GM21447 (cell line): ENCODE data around the gene ZNF346.

Experiments used
- ATAC-seq: cut with Tn5 transposase; IDR thresholded peaks from one replicate; pipeline ENCODE4 v1.9.1; 2021; ENCODE audit not compliant: unreplicated experiment

Gene ZNF346

DNA sequence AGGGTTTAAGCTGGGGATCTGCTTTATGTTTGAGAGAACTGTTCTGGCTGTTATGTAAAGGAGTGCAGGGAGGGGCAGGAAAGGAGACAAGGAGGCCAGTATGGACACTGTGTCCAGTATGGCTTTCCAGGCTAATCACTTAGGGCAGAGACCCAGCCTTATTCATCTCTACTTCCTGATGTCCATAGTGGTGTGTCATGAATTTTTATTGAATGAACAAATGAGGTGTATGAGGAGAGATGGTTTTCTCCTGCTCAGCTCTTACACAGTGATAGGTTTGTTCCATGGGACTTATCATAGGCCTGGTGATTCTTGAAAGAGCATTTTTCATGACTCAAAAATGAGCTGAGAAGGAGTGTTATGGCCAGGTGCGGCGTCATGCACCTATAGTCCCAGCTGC is 43.7 kb downstream of the ZNF346 start:
- no peak for ATAC-seq

DNA sequence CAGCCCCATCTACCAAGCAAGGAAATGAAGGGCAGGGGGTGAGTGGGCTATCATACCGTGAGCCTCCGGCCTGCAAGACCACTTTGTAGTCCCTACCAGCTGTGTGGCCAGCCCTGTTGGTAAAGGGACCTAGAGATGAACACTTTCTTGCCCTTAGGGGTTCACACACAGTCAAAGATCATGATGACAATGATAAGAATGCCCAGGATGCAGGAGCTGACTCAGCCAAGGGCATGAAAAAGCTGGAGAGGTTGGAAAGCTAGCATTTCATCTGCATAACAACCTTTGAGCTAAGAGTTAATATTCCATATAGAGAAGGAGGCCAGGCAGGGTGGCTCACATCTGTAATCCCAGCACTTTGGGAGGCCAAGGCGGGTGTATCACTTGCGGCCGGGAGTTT is 45.0 kb downstream of the ZNF346 start:
- no peak for ATAC-seq

DNA sequence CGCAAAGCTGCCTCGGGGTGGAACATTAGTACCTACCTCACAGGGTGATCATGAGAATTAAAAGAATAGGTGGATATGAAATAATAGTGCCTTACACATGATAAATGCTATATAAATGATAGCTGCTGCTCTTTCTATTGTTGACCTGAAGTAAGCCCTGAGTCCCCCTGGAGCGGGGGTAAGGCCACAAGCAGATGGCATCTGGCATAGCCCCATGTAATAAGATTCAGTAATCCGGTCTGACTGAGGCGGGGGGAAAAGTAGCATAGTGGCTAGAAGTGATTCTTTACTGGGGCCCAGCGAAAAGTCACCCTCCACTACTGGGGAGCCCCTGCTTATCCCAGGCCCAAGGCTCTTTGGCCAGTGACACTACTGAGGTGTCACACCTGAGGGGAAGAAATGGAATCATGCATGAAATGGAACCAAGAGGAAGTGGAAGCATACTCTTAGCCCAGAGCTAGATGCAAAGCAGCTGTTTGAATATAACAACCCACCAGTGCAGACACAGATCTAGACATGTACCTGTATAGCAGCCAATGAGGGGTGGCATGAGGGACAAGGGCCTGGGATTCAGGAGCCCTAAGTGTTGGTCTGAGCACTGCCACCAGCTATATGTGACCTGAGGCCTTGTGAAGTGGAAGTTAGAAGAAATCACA is 48.2 kb downstream of the ZNF346 start:
- ATAC-seq, result no peak

DNA sequence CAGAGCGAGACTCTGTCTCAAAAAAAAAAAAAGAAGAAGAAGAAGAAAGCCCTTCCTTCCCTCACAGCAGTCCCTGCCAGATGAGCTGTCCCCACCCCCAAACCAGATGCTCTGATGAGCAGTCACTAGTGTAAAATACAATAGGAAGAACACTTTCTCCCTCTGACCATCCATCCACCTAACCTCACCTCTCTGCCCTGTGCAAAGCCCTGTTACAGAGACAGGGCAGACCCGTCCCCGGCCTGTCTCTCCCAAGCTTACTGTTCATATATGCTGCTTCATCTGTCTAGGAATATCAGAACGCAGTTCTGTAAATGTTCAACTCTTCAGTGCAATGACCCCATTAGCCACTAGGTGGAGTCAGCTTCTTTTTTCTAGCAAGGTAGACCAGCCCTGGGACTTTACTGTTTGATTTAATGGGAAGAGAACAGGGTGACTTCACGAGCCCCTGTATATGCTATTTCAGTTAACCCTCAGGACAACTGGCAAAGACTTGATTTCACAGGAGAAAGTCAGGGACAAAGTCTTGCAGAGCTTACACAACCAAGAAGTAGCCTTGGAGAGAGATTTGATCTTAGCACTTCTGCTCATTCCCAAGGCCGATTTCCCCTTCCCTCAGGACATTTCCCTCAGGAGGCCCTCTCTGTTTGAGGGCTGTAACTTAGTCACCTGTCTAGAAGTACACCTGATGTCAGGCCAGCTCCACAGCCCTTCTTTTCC is 49.3 kb downstream of the ZNF346 start:
- ATAC-seq, result peak; percentile 70

DNA sequence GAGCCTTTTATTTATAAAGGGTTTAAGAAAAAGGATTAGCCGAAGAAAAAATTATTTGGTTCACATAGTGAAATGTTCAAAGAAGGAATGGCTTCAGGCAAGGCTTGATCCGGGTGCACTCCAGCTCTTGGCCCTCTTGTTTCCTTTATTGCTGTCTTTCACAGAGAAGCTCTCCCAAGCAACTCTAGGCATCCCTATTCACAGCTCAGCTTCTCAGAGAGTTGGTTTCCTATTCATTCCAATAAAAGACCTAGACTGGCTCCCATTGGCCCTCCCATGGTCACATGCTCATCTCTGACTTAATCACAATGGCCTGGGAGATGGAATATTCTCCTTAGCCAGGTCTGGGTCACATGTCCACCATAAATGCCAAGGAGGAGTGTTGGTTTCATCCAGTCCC is 54.8 kb downstream of the ZNF346 start:
- no peak for ATAC-seq

DNA sequence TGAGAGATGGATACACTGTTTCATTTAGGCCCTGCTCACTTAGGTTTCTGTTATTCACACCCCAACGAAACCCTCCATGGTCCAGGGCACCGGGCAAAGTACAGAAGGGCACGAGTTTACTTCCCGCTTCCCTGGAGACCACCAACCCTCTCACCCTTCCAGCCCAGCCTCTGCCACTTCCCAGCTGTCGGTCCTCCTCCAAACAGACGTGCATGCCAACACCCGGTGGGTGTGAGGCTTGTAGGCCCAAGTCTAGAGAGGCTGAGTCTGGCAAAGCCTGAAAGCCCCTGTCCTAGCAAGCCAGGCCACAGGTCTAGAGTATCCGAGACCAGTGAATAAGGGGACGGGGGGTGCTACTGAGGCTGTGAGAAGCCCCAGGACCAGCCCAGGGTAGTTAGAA is 57.1 kb downstream of the ZNF346 start:
- no peak for ATAC-seq

GRCh38 chr5:177080265-177080664 is 57.8 kb downstream of the ZNF346 start:
- ATAC-seq, result no peak

- ATAC-seq, result no peak
Observed at GRCh38 chr5:177081859-177082258, 59.4 kb downstream of the ZNF346 start.

GRCh38 chr5:177083357-177083756 is 60.9 kb downstream of the ZNF346 start:
- no peak for ATAC-seq

GRCh38 chr5:177084175-177084574 is 61.7 kb downstream of the ZNF346 start:
- no peak for ATAC-seq

DNA sequence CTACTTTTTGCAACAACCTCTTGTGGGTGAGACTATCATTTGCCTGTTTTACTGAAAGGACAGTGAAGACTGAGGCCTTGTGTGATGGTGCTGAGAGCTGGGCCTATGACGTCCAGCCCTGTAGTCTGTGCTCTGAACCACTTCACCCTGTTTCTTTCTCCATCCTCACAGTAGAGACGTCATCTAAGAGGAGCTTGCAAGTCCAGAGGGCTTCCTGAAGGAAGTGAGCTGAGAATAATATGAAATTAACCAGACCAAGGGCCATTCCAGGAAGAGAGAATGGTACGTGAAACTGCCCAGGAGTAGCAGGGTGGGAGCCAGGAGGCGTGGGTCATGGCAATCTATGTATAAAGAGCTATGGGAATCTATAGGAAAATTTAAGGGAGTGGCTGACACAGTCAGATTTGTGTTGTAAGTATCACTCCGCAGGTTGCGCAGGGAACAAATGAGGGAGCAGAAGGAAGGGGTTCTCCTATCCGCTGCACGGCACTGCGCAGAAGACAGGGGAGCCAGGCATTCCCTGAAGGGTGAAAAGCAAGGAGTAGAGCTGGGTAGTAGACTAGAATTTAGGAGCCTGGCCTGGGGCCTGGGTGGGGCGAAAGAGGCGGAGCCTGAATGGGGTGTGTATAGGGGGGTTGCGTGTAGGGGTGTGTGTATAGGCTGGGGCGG is 63.6 kb downstream of the ZNF346 start:
- ATAC-seq, result no peak

DNA sequence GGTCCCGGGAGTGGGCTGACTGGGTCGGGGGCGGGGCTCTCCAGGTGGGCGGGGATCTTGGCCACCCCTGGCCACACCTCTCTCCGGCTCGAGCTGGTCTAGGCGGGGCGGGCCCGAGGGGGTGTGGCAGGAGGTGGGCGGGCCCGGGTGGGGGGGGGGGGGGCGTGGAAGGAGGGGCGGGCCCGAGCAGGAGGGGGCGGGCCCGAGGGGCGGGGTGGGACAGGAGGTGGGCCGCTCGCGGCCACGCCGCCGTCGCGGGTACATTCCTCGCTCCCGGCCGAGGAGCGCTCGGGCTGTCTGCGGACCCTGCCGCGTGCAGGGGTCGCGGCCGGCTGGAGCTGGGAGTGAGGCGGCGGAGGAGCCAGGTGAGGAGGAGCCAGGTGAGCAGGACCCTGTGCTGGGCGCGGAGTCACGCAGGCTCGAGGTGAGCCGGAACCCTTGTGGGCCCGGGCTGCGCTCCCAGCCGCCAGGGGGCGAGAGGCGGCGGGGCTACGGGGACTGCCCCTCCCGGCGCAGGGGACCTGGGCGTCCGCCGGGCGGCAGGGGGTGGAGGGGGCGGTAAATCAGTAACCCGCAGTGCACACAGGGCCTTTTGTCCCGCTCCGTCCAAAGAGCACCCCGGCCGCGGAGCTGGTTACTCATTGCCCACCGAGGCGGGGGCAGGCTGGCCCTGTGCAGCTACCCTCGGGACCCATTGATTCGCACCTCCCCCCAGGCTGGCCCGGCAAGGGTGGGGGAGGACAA is 64.3 kb downstream of the ZNF346 start, which contains the start of gene FGFR4:
TSS of gene FGFR4 (plus strand) at position 262 of the 744 bp plus-strand sequence. CDS start 2,688 bp downstream, outside the sequence.
- peak; percentile 60 for ATAC-seq

GRCh38 chr5:177087398-177088005 is 65.0 kb downstream of the ZNF346 start:
- ATAC-seq, result no peak

DNA sequence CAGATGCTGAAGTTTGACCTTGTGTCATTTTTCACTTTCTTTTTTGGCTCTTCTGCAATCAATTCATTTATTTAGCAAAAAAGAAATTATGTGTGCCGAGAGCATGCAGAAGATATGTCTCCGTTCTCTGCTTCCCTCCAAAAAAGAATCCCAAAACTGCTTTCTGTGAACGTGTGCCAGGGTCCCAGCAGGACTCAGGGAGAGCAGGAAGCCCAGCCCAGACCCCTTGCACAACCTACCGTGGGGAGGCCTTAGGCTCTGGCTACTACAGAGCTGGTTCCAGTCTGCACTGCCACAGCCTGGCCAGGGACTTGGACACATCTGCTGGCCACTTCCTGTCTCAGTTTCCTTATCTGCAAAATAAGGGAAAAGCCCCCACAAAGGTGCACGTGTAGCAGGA is 66.6 kb downstream of the ZNF346 start:
- ATAC-seq, result no peak

DNA sequence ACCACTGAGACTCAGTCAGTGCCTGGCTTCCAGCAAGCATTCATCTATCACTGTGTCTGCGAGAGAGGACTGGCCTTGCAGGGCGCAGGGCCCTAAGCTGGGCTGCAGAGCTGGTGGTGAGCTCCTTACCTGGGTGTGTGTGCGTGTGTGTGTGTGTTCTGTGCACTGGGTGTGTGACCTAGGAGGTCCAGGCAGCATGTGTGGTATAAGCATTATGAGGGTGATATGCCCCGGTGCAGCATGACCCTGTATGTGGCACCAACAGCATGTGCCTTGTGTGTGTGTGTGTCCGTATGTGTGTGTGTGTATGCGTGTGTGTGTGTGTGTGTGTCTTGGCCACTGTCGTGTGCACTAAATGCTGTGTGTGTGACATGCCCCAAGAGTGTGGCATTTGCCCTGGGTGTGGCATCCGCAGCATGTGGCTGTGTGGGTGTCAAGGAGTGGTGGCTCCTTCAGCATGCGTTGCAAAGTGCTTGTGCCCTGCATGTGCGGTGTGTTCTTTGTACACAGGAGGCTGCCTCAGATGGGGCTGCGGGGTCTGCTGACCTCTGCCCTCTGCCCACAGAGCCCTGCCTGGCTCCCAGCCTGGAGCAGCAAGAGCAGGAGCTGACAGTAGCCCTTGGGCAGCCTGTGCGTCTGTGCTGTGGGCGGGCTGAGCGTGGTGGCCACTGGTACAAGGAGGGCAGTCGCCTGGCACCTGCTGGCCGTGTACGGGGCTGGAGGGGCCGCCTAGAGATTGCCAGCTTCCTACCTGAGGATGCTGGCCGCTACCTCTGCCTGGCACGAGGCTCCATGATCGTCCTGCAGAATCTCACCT is 67.5 kb downstream of the ZNF346 start:
- ATAC-seq, result no peak

DNA sequence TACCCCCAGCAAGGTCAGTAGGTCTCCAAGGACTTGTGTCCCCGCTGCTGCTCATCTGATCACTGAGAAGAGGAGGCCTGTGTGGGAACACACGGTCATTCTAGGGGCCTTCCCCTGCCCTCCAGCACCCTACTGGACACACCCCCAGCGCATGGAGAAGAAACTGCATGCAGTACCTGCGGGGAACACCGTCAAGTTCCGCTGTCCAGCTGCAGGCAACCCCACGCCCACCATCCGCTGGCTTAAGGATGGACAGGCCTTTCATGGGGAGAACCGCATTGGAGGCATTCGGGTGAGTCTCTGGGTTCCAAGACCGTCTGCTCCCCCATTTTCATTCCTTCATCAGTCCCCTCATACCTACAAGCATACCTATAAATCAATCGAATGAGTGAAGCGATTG is 68.3 kb downstream of the ZNF346 start:
- ATAC-seq, result no peak

- no peak for ATAC-seq
Observed at GRCh38 chr5:177091232-177091631, 68.7 kb downstream of the ZNF346 start.

DNA sequence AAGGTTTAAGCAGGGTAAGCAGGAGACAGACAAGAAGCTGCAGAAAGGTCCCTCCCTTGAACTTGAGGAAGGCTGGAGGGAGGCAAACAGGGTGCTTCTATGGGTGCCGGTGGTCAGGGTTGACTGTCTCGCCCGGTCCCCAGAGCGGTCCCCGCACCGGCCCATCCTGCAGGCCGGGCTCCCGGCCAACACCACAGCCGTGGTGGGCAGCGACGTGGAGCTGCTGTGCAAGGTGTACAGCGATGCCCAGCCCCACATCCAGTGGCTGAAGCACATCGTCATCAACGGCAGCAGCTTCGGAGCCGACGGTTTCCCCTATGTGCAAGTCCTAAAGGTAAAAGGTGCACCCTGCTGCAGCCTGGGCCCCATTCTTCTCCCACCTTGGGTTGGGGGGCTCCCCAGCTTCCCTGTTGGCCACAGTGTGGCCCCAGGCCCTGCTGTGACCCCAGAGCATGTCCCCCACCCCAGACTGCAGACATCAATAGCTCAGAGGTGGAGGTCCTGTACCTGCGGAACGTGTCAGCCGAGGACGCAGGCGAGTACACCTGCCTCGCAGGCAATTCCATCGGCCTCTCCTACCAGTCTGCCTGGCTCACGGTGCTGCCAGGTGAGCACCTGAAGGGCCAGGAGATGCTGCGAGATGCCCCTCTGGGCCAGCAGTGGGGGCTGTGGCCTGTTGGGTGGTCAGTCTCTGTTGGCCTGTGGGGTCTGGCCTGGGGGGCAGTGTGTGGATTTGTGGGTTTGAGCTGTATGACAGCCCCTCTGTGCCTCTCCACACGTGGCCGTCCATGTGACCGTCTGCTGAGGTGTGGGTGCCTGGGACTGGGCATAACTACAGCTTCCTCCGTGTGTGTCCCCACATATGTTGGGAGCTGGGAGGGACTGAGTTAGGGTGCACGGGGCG is 69.9 kb downstream of the ZNF346 start:
- ATAC-seq, result no peak

- no peak for ATAC-seq
Observed at GRCh38 chr5:177093082-177093712, 70.7 kb downstream of the ZNF346 start.
